ENCODE measurements around the gene FLCN.

FLCN gene

DNA sequence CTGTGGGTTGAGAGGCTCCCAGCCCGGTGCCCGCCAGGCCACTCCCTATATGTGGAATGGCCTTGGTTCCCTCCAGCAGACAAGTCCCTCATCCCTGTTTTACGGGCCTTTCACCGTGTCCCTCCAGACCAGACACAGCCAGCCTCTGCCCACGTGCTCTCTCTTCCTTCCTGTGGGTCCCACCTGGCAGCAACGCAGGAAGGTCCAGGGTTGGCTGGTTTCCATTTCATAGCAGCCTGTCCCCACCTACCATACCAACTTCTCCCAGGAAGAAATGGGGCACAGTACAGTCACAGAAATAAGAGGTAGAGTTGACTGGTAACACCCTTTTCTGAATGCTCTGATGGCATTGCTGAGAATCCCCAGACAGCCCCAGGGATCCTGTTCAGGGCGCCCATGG is 65.8 kb downstream of the FLCN start:
- DNase-seq (ENCODE audit: low read depth), result no peak
- TF ChIP-seq, protein P1, sequence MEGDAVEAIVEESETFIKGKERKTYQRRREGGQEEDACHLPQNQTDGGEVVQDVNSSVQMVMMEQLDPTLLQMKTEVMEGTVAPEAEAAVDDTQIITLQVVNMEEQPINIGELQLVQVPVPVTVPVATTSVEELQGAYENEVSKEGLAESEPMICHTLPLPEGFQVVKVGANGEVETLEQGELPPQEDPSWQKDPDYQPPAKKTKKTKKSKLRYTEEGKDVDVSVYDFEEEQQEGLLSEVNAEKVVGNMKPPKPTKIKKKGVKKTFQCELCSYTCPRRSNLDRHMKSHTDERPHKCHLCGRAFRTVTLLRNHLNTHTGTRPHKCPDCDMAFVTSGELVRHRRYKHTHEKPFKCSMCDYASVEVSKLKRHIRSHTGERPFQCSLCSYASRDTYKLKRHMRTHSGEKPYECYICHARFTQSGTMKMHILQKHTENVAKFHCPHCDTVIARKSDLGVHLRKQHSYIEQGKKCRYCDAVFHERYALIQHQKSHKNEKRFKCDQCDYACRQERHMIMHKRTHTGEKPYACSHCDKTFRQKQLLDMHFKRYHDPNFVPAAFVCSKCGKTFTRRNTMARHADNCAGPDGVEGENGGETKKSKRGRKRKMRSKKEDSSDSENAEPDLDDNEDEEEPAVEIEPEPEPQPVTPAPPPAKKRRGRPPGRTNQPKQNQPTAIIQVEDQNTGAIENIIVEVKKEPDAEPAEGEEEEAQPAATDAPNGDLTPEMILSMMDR (IDR thresholded peaks at IDR 0.05; ENCODE audit: control insufficient read depth, insufficient read depth, low read depth, low read length, missing control alignments), result no peak
- no peak overlapping the region for H3K4me3 ChIP-seq (ENCODE audit: control insufficient read depth, low read depth, low read length)

DNA sequence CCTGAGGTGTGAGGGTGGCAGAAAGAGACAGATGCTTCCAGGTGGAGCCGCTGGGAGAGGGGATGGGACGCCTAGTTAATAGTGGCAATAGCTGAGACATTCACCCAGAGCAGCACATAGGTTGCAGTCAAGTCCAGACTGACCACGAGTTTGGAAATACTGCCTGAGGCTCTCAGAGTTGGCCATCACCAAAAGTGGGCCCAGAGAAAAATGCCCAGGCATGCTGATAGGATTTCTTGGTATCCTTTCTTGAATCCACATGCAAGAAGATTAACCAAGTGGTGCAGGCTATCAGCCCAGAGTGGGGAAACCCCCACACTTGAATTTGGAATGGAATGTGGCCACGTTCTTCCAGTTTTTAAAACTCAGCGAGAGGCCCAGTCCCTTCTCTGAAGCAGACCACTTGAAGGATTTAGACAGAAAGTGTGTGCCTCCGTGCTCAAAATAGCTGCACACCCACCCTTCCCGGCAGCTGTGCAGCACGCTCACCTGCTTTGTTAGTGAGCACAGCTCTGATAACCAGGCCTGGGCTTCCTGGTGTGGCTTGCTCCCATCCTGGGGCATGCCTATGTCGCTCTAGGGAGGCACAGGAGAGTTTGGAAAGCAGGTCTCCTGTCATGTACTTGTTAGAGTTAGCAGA is 66.5 kb downstream of the FLCN start:
- peak; percentile 20 for DNase-seq (ENCODE audit: low read depth)
- TF ChIP-seq, protein P1 (IDR thresholded peaks at IDR 0.05; ENCODE audit: control insufficient read depth, insufficient read depth, low read depth, low read length, missing control alignments), result no peak
- H3K4me3 ChIP-seq (ENCODE audit: control insufficient read depth, low read depth, low read length), result no peak overlapping the region

DNA sequence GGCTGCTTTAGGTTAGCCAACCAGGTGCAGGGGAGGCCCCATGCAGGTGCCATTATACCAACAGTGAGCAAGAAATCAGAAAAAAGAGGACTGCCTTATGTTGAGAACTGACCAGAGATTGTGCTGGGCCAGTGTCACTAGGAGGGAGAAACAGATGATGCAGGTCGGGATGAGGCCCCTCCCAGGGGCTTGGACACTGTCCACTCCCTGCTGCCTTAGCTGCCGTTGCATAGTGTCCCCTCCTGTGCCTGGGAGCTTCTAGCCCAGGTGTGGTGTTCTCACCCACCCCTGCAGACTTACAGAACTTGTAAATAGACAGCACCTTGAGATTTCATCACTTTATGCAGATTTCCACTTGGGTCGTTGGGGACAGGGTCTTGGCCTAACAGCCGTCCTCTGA is 67.6 kb downstream of the FLCN start:
- no peak overlapping the region for H3K4me3 ChIP-seq (ENCODE audit: control insufficient read depth, low read depth, low read length)
- DNase-seq (ENCODE audit: low read depth), result no peak
- TF ChIP-seq, protein P1 (IDR thresholded peaks at IDR 0.05; ENCODE audit: control insufficient read depth, insufficient read depth, low read depth, low read length, missing control alignments), result no peak

DNA sequence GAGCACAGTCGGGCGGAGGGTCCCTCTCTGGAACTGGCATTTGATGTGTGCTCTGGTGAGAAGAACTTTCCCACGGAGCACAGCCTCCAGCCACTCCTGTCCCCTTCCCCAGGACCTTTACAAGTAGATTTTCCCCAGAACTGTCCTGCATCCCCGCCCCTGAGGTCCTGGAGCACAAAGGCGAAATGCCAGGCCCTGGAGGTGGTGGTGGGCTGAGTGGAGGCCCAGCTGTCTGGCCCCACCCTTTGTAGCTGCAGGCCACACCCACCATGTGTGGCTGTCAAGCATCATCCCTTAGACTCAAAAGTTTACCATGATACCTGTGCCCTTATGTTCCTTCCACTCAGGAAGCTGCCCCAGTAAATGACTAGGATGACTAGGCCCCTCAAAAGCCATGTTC is 68.6 kb downstream of the FLCN start:
- TF ChIP-seq, protein P1 (IDR thresholded peaks at IDR 0.05; ENCODE audit: control insufficient read depth, insufficient read depth, low read depth, low read length, missing control alignments), result no peak
- H3K4me3 ChIP-seq (ENCODE audit: control insufficient read depth, low read depth, low read length), result no peak overlapping the region
- DNase-seq (ENCODE audit: low read depth), result no peak

DNA sequence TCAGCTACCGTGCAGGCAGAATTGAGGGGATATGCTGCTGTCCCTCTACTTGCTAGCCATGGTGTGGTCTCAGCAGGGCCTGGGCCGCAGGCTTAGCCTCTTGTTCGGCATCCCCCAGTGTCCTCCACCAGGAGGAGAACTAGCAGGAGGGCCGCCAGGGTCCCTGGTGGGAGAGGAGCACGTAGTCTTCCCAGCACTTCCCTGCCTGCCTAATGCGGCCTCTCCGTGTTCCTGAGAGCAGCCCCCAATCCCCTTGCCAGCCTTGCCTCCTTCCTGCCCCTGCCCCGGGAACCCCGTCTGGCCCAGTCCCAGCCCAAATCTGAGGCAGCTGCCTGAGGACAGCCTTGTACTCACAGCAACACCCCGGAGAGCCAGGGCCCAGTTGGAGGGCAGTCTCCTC is 69.0 kb downstream of the FLCN start:
- no peak for DNase-seq (ENCODE audit: low read depth)
- TF ChIP-seq, protein P1 (IDR thresholded peaks at IDR 0.05; ENCODE audit: control insufficient read depth, insufficient read depth, low read depth, low read length, missing control alignments), result no peak
- no peak overlapping the region for H3K4me3 ChIP-seq (ENCODE audit: control insufficient read depth, low read depth, low read length)

DNA sequence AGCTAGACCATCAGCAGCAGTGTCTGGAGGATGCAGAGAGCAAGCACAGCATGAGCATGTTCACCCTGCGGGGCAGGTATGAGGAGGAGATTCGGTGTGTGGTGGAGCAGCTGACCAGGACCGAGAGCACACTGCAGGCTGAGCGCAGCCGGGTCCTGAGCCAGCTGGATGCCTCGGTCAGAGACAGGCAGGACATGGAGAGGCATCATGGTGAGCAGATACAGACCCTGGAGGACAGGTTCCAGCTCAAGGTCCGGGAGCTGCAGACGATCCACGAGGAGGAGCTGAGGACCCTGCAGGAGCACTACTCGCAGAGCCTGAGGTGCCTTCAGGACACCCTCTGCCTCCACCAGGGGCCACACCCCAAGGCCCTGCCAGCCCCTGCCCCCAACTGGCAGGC is 69.6 kb downstream of the FLCN start:
- TF ChIP-seq, protein P1 (IDR thresholded peaks at IDR 0.05; ENCODE audit: control insufficient read depth, insufficient read depth, low read depth, low read length, missing control alignments), result no peak
- no peak overlapping the region for H3K4me3 ChIP-seq (ENCODE audit: control insufficient read depth, low read depth, low read length)

More for the DNA sequence above, 69.6 kb downstream of the FLCN start:
- no peak for DNase-seq (ENCODE audit: low read depth)
